ENCODE results near the gene GRIK4. TPM values are rescaled to one million over a fixed set of nuclear protein-coding genes. Genes with fewer than 3 reads are reported as not detected.
A peak's percentile ranks its signal among the peaks of the same experiment; 100 is the strongest.

The GRIK4 gene
- total and polyA plus RNA-seq, 2 donors (not counting 3 experiments of a cell fraction or from before 2014, with no cell fraction given) = 0.81 to 1.6 TPM

DNA sequence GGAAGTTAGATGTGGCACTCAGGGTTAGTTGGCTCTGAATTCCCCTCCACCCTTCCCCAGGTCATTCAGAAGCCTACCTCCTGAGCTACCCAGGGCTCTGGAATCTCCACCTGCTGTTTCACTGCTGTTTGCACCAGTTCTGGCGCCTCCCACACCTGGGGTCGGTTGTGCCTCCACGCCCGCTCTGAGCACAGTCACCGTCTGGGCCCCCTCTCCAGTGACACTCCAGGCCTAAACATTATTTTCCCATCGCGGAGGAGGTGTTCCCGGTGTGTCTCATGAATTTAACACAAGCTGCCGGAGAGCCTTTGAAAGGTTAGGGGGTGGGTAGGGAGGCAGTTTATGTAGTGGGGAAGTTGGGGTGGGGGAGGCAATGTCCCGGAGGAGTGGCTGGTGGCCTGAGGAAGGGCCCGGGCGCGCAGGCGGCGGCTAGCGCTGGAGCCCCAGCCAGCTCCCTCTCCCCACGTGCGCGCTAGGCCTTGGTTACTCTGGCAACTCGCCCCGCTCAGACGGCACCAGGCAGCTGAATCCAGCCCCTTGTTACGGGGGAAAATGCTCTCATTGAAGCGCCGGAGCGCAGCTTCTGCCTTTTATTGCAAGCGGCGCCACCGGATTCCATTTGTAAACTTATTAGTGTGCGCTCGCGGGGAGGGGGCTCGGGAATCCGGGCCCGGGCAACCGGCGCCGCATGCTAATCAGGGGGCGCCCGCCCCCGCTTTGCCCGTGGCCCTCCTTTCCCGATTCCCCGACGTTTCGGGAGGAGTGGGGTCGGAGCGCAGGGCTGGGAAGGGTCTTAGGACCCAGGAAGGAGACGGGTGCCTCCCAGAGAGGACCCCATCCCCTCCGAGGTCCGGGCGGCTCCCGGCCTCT is 52.4 kb downstream of the GRIK4 start:
- no peaks in the 10 kb centered on the region for H3K9me1 ChIP-seq (replicated peaks; ENCODE audit: control insufficient read depth, extremely low read depth, insufficient read depth, low read length)
- H3K9me3 ChIP-seq (replicated peaks; ENCODE audit: control insufficient read depth, insufficient read depth, low read length) = no peaks in the 10 kb centered on the region
- peak overlapping the region in 2 of 3 experiments; percentile 24 to 39 for H3K4me3 ChIP-seq (replicated peaks in 1 of 3; ENCODE audit: insufficient read depth in 1 of 3, low read depth in 1 of 3, low read length in 3 of 3)
- no peaks in the 10 kb centered on the region for H3K79me2 ChIP-seq (ENCODE audit: control insufficient read depth, insufficient read depth, low read length)
- FAIRE-seq (no peak), DNase-seq (ENCODE audit: low read depth, low spot score) (peak; percentile 20)
- ChIA-PET CTCF (interaction anchor here (0.6 to 5.1 kb wide), 9 partner anchors 9 to 200 kb away, joined by 3 to 27 read pairs (median 6); partner anchors contain the start of gene GRIK4), POLR2A (interaction anchor here (1.2 kb wide), 1 partner anchor 17 kb away, joined by 3 read pairs; no protein-coding TSS in a partner anchor)
- peak overlapping the region; percentile 63 for H3K27ac ChIP-seq (ENCODE audit: insufficient read depth, low read depth, low read length)
- no peaks in the 10 kb centered on the region for H3K27me3 ChIP-seq (ENCODE audit: control insufficient read depth in 2 of 2, insufficient read depth in 2 of 2, low read length in 2 of 2)
- TF ChIP-seq CTCF (IDR thresholded peaks at IDR 0.05; ENCODE audit: extremely low read depth in 1 of 2, insufficient read depth in 1 of 2, low read depth in 1 of 2, low read length in 2 of 2) = no peak
- TF ChIP-seq JUN (IDR thresholded peaks at IDR 0.05; ENCODE audit: borderline replicate concordance, insufficient read depth, insufficient read length, low read depth) = no peak
- TF ChIP-seq EZH2 (IDR thresholded peaks at IDR 0.05; ENCODE audit: borderline replicate concordance, low read depth, low read length, severe bottlenecking) = no peak
- no peak for TF ChIP-seq MYC (IDR thresholded peaks at IDR 0.05; ENCODE audit: low read depth, low read length)
- no peak for TF ChIP-seq POLR2A (IDR thresholded peaks at IDR 0.05; ENCODE audit: low read depth, low read length)
- TF ChIP-seq, protein P1, sequence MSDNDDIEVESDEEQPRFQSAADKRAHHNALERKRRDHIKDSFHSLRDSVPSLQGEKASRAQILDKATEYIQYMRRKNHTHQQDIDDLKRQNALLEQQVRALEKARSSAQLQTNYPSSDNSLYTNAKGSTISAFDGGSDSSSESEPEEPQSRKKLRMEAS (IDR thresholded peaks at IDR 0.05; ENCODE audit: insufficient read depth, insufficient read length) = no peak
- no peak for TF ChIP-seq POLR2AphosphoS5 (IDR thresholded peaks at IDR 0.05; ENCODE audit: insufficient read depth, low read depth, low read length)
- no peak for TF ChIP-seq FOS (IDR thresholded peaks at IDR 0.05; ENCODE audit: borderline replicate concordance, insufficient read depth, low read length)
- TF ChIP-seq GATA2 (IDR thresholded peaks at IDR 0.05; ENCODE audit: insufficient read depth, insufficient read length, low read depth, low read length) = no peak
- peak overlapping the region; percentile 31 for H3K4me2 ChIP-seq (ENCODE audit: insufficient read depth, low read length)
- dilution Hi-C loops (cut with MboI; ENCODE audit: extremely low pct_ligation_motif_present, low sequenced_read_pairs) = no loop called here
- H2AFZ ChIP-seq (ENCODE audit: low read depth, low read length) = peak overlapping the region; percentile 83
- no peaks in the 10 kb centered on the region for H3K36me3 ChIP-seq (ENCODE audit: control insufficient read depth in 2 of 2, extremely low read depth in 1 of 2, insufficient read depth in 2 of 2, low read length in 2 of 2)
- no TSS peak for BruUV-seq (replicated peaks)
- intact Hi-C loops (cut with micrococcal nuclease) = loop anchor here (1.0 to 10.0 kb wide), 2 partner anchors 216 to 349 kb away; partner anchors contain the start of gene OAF
- peak overlapping the region; percentile 56 for H3K9ac ChIP-seq (replicated peaks; ENCODE audit: extremely low read depth, insufficient read depth, low read length)
- H4K20me1 ChIP-seq (replicated peaks; ENCODE audit: control insufficient read depth, extremely low read depth, insufficient read depth, low read length) = no peaks in the 10 kb centered on the region
- peaks cover 25% of the 10 kb centered on the region for H3K4me1 ChIP-seq (ENCODE audit: control insufficient read depth, extremely low read depth, insufficient read depth, low read length)
